Skeletal muscle satellite cell (primary cell): ENCODE measurements around the gene STOML1.

ENCODE experiments used
- H3K27me3 ChIP-seq: 2 replicates; pipeline ENCODE4 v1.7.0; 2013; ENCODE audit warnings: low read length; ENCODE audit not compliant: control insufficient read depth, insufficient read depth
- H3K36me3 ChIP-seq: 2 replicates; pipeline ENCODE4 v1.7.0; 2013; ENCODE audit warnings: mild to moderate bottlenecking, control low read depth, low read length; ENCODE audit not compliant: insufficient read depth
- H3K4me1 ChIP-seq: 2 replicates; pipeline ENCODE4 v1.7.0; 2013; ENCODE audit warnings: low read length; ENCODE audit not compliant: control insufficient read depth, insufficient read depth
- H3K4me2 ChIP-seq: 2 replicates; pipeline ENCODE4 v1.7.0; 2013; ENCODE audit warnings: mild to moderate bottlenecking, low read length
- H3K4me3 ChIP-seq: 2 replicates; pipeline ENCODE4 v1.7.0; 2013; ENCODE audit warnings: low read length
- H3K9ac ChIP-seq: 2 replicates; pipeline ENCODE4 v1.7.0; 2013; ENCODE audit warnings: mild to moderate bottlenecking, low read depth, low read length, moderate library complexity
- H3K9me3 ChIP-seq: replicated peaks from 2 replicates; pipeline ENCODE4 v1.7.0; 2013; ENCODE audit warnings: mild to moderate bottlenecking, control low read depth, low read length

Gene STOML1

DNA sequence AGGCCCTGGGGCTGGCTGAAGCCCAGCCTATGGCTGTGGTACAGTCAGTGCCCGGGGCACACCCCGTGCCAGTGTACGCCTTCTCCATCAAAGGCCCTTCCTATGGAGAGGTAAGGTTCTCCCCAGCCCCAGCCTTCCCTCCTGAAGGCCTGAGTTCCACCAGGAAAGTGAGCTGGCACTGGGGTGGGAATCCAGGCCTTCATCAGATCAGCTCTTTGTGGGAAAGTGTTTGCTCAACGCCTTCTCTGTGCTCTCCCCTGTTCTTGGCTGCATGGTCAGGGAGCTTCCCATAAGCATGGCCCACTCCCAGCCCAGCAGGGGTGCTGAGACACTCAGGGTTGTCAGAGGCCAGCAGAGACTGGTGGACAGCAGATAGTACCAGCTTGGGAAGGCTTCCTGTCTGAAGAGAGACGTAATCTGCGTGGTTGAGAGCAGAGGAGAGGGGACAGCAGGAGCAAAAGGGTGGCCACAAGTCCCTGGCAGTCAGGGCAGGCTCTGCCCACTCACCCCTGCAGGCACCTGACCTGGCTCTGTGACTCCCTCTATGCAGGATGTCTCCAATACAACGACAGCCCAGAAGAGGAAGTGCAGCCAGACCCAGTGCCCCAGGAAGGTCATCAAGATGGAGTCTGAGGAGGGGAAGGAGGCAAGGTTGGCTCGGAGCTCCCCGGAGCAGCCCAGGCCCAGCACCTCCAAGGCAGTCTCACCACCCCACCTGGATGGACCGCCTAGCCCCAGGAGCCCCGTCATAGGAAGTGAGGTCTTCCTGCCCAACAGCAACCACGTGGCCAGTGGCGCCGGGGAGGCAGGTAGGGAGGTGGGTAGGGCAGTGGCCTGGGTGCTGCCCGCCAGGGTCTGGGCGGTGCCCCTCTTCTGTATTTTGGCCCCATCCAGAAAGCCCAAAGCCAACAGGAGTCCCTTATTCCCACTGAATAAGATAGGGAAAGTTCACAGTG lies 40.8 kb upstream of the STOML1 start:
- H3K27me3 ChIP-seq = no peaks in the 10 kb centered on the region
- H3K4me1 ChIP-seq = no peaks in the 10 kb centered on the region
- H3K9me3 ChIP-seq = no peaks in the 10 kb centered on the region
- peaks cover 49% of the 10 kb centered on the region for H3K36me3 ChIP-seq
- no peak overlapping the region for H3K9ac ChIP-seq
- H3K4me2 ChIP-seq = no peak overlapping the region
- H3K4me3 ChIP-seq = no peak overlapping the region

GRCh38 chr15:74032046-74032445 lies 40.0 kb upstream of the STOML1 start:
- Histone ChIP-seq H3K36me3 (peaks cover 50% of the 10 kb centered on the region), H3K4me3 (no peak overlapping the region), H3K27me3 (no peaks in the 10 kb centered on the region), H3K4me1 (no peaks in the 10 kb centered on the region), H3K9ac (no peak overlapping the region), H3K9me3 (no peaks in the 10 kb centered on the region), H3K4me2 (no peak overlapping the region)

DNA sequence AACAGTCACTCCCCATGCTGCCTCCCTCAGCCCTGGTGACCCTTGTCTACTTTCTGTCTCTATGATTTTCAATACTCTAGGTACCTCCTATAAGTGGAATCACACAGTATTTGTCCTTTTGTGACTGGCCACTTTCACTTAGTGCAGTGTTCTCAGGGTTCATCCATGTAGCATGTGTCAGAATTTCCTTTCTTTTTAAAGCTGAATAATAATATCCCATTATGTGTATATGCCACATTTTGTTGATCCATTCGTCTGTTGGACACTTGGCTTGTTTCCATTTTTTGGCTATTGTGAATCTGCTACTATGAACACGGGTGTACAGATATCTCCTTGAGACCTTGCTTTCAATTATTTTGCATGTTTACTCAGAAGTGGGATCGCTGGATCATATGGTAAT lies 36.6 kb upstream of the STOML1 start:
- H3K27me3 ChIP-seq = no peaks in the 10 kb centered on the region
- peaks cover 49% of the 10 kb centered on the region for H3K36me3 ChIP-seq
- no peak overlapping the region for H3K4me2 ChIP-seq
- peaks cover 6% of the 10 kb centered on the region for H3K4me1 ChIP-seq
- H3K9me3 ChIP-seq = no peaks in the 10 kb centered on the region
- H3K4me3 ChIP-seq = no peak overlapping the region
- no peak overlapping the region for H3K9ac ChIP-seq

DNA sequence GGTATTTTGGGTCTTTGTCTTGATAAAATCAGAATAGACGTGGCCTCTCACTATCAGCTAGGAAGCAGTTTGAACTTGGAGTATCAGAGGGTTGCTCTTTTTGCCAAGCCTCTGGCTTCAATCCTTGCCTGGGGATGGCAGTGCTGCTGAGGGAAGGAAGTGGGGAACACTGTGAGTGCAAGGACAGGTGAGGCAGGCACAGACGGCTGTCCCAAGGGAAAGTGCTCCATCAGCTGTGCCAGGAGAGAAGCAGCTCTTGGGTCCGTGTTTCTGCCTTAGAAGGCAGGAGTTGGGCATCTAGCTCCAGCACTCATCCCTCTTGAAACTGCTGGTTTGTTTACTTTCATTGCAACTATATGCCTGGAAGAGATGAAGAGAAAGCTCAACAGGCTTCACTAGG lies 35.6 kb upstream of the STOML1 start:
- Histone ChIP-seq H3K9me3 (no peaks in the 10 kb centered on the region), H3K4me2 (no peak overlapping the region), H3K4me1 (peaks cover 6% of the 10 kb centered on the region), H3K27me3 (no peaks in the 10 kb centered on the region), H3K9ac (no peak overlapping the region), H3K4me3 (no peak overlapping the region), H3K36me3 (peaks cover 50% of the 10 kb centered on the region)

GRCh38 chr15:74025436-74025835 lies 33.3 kb upstream of the STOML1 start:
- Histone ChIP-seq H3K9me3 (no peaks in the 10 kb centered on the region), H3K9ac (no peak overlapping the region), H3K27me3 (no peaks in the 10 kb centered on the region), H3K4me2 (no peak overlapping the region), H3K4me3 (no peak overlapping the region), H3K36me3 (peaks cover 47% of the 10 kb centered on the region), H3K4me1 (peaks cover 6% of the 10 kb centered on the region)

GRCh38 chr15:74024687-74025086 lies 32.6 kb upstream of the STOML1 start:
- no peak overlapping the region for H3K4me2 ChIP-seq
- no peak overlapping the region for H3K9ac ChIP-seq
- no peak overlapping the region for H3K4me3 ChIP-seq
- H3K9me3 ChIP-seq = no peaks in the 10 kb centered on the region
- H3K4me1 ChIP-seq = peaks cover 6% of the 10 kb centered on the region
- peaks cover 47% of the 10 kb centered on the region for H3K36me3 ChIP-seq
- H3K27me3 ChIP-seq = no peaks in the 10 kb centered on the region

- H3K4me3 ChIP-seq = no peak overlapping the region
- peaks cover 6% of the 10 kb centered on the region for H3K4me1 ChIP-seq
- H3K4me2 ChIP-seq = no peak overlapping the region
- H3K9ac ChIP-seq = no peak overlapping the region
- H3K9me3 ChIP-seq = no peaks in the 10 kb centered on the region
- peaks cover 44% of the 10 kb centered on the region for H3K36me3 ChIP-seq
- no peaks in the 10 kb centered on the region for H3K27me3 ChIP-seq
These were observed 30.8 kb upstream of the STOML1 start for GRCh38 chr15:74022706-74023470.

GRCh38 chr15:74019734-74020133 lies 27.6 kb upstream of the STOML1 start:
- no peaks in the 10 kb centered on the region for H3K27me3 ChIP-seq
- H3K9ac ChIP-seq = no peak overlapping the region
- no peak overlapping the region for H3K4me2 ChIP-seq
- H3K4me1 ChIP-seq = no peaks in the 10 kb centered on the region
- H3K4me3 ChIP-seq = no peak overlapping the region
- peaks cover 33% of the 10 kb centered on the region for H3K36me3 ChIP-seq
- H3K9me3 ChIP-seq = no peaks in the 10 kb centered on the region

DNA sequence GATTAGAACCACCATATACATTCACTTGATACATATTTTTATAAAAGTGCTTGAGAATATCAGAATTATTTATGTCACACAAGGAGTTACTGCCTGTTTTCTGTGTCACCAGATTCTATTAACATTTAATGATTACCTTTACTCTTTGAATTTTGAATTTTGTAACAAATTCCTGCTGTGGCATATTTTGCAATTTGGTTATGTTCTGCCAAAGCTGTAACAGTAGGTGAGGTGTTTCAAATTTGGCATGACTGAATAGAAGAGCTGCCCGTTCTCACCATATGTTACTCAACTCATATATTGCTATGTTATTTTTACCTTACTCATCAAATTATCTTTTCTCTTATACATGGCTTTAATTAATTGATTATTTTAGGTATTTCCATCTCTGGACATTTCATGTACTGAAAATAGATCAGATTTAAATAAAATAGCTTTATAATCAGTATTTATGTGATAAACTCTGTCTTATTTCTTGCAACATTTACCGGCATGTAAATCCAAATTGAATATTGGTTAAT lies 21.3 kb upstream of the STOML1 start:
- peaks cover 26% of the 10 kb centered on the region for H3K36me3 ChIP-seq
- no peaks in the 10 kb centered on the region for H3K9me3 ChIP-seq

DNA sequence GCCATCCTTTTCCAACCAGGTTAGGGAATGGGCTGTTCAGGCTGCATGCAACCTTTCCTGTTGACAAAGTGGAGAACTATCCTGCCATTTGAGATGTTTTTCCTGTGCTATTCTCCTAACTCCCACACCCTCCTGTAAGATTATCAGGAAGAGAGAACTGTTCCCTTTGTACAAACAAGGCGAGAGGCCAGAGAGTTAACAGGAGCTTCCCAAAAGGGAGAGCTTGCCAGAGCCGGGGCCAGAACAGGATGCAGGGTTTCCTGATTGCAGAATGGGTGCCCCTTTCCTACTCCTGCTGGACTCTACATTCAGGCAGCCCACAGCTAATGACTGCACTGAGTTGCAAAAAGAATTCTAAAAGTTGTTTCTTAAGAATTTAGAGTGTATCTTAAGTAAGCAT lies 19.5 kb upstream of the STOML1 start:
- Histone ChIP-seq H3K27me3 (no peaks in the 10 kb centered on the region), H3K4me2 (no peak overlapping the region), H3K9ac (no peak overlapping the region), H3K9me3 (no peaks in the 10 kb centered on the region), H3K4me3 (no peak overlapping the region), H3K36me3 (peaks cover 41% of the 10 kb centered on the region), H3K4me1 (peaks cover 16% of the 10 kb centered on the region)

More for the DNA sequence above, 21.3 kb upstream of the STOML1 start:
- Histone ChIP-seq H3K9ac (no peak overlapping the region), H3K4me3 (no peak overlapping the region), H3K27me3 (no peaks in the 10 kb centered on the region), H3K4me2 (no peak overlapping the region), H3K4me1 (peaks cover 16% of the 10 kb centered on the region)

GRCh38 chr15:74010929-74011540 lies 18.9 kb upstream of the STOML1 start:
- no peak overlapping the region for H3K9ac ChIP-seq
- H3K4me3 ChIP-seq = no peak overlapping the region
- H3K36me3 ChIP-seq = peaks cover 45% of the 10 kb centered on the region
- no peaks in the 10 kb centered on the region for H3K27me3 ChIP-seq
- H3K9me3 ChIP-seq = no peaks in the 10 kb centered on the region
- peaks cover 16% of the 10 kb centered on the region for H3K4me1 ChIP-seq
- no peak overlapping the region for H3K4me2 ChIP-seq
